Suprapubic skin (tissue), 4 donors: ENCODE data around the gene CSTPP1.

Experiments used
- CTCF ChIP-seq, 2 donors: fragments of 200-600 bp in 1 of 2; fragments of 450-650 bp in 1 of 2; sonication (generic) in 1 of 2; IDR thresholded peaks; one replicate each; pipeline ENCODE4 v1.5.1; 2016 to 2019; ENCODE audit warnings: antibody characterized with exemption in 2 of 2, mild to moderate bottlenecking in 1 of 2, moderate library complexity in 1 of 2
- EP300 ChIP-seq: sonication (generic); formaldehyde crosslinking; IDR thresholded peaks from one replicate; pipeline ENCODE4 v1.6.1; 2017; ENCODE audit warnings: antibody characterized with exemption
- POLR2A ChIP-seq, 2 donors: fragments of 450-650 bp; IDR thresholded peaks; one replicate each; pipeline ENCODE4 v1.6.1; 2017; ENCODE audit warnings: antibody characterized with exemption in 2 of 2, mild to moderate bottlenecking in 2 of 2, moderate library complexity in 2 of 2
- POLR2AphosphoS5 ChIP-seq, 3 donors: sonication (generic); formaldehyde crosslinking; IDR thresholded peaks; one replicate each; pipeline ENCODE4 v1.6.1; 2017; ENCODE audit warnings: antibody characterized with exemption in 3 of 3

DNA sequence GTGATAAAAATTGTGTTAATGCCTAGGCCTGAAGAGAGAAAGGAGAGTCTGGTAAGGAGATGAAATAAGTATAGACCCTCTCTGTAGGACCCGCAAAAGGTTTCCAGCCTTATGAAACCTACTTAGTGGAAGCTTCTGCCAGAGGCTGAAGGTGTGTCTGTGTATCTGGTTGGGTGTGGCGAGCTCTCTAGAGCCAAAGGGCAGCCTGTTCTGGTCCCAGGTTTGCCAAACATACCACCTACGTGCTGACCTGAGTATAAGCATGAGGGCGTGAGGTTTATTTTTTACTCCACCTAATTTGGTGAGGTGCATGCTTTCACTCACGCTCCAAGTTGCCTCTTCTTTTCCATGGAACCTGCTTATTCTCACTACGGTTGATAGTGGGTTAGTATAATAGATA lies 5.6 kb downstream of the CSTPP1 start:
- TF ChIP-seq CTCF (IDR thresholded peaks at IDR 0.05) (no peak), POLR2A (IDR thresholded peaks at IDR 0.05) (no peak), POLR2AphosphoS5 (IDR thresholded peaks at IDR 0.05) (no peak), EP300 (no peak)
